ENCODE data around the gene FARS2.
A peak's percentile ranks its signal among the peaks of the same experiment; 100 is the strongest.

Gene FARS2

DNA sequence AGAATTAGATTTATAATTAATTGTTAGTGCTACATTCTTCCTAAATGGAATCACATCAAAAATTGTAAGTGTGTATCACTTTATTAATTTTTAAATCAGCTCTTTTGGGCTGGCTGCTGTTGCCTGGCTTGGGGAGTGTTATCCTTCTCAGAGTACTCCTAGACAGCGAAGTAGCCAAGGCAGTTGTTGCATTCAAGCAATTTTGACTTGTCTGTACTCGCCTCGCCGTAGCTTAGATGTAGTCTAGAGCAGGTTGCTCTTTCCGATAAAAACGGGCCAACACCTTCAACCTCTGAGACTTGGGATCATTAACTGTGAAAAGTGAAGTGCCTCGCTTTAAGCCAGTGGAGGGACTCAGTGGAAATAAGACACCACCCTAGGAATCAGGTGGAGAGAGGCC lies 151.3 kb downstream of the FARS2 start:
- DNase-seq (ENCODE audit: insufficient read length, low spot score) (no peak), FAIRE-seq (no peak)

GRCh38 chr6:5416250-5416649 lies 154.9 kb downstream of the FARS2 start:
- no peak for DNase-seq (ENCODE audit: insufficient read length, low spot score)
- FAIRE-seq = no peak

GRCh38 chr6:5422321-5422915 lies 161.1 kb downstream of the FARS2 start:
- FAIRE-seq (peak; percentile 91), DNase-seq (ENCODE audit: insufficient read length, low spot score) (peak; percentile 14)

GRCh38 chr6:5423251-5423650 lies 161.9 kb downstream of the FARS2 start:
- DNase-seq (ENCODE audit: insufficient read length, low spot score) = no peak
- FAIRE-seq = no peak

DNA sequence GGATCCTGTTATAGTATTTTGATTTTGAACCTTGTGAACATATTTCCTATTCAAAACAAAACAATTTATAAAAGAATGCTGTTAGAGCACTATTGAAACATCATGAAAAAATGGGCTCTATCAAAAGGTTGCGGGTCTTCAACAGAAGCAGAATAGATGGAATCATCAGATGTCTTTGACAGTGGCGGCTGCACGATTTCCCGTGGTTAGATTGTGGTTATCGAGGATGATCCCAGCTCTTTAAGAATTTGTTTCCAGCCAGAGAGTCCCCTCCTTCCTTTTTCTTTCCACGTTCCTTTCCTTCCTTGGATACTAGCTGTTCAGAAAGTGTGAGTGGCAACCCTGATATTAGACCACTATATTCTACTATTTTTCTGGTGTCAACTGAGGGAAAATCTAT lies 163.4 kb downstream of the FARS2 start:
- DNase-seq (ENCODE audit: insufficient read length, low spot score) = no peak
- FAIRE-seq = no peak

DNA sequence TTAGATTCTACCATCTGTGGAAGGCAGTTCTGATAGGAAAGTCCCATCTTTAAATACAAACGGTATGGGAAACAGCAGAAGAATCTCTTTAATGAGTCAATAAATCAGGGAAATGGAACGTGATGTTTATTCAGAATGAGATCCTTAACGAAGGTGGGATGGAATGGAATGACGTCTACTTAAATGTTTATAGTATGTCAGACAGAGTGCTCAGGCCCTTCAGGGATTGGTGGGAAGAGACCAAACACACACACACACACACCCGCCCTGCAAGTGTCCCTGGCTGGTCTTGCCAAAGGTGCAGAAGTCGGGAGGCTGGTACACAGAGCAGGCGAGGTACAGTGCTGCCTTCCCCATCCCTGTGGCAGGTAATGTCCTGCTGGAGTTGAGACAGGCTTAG lies 164.0 kb downstream of the FARS2 start:
- no peak for FAIRE-seq

GRCh38 chr6:5425797-5426196 lies 164.5 kb downstream of the FARS2 start:
- no peak for FAIRE-seq

More for the DNA sequence above, 164.0 kb downstream of the FARS2 start:
- no peak for DNase-seq (ENCODE audit: insufficient read length, low spot score)

DNA sequence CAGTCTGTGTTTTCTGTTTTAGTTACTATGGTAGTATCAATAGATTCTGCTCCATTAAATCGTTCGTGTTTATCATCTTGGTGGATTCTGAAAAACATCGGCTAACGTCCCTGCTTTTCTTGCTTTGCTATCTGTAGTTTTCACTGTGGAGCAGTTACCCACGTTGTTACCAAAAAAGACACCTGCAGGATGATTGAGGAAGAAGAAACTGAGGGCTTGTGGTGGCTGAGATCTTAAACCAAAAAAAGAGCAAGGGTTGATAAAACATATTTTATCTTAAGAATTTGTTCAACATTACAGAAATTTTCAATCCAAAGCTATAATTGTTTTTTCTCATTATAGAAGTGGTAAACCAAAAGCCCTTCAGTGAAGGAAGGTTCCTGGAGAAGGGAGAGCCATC lies 166.3 kb downstream of the FARS2 start:
- DNase-seq (ENCODE audit: insufficient read length, low spot score) (no peak), FAIRE-seq (no peak)

More at GRCh38 chr6:5425797-5426196, 164.5 kb downstream of the FARS2 start:
- DNase-seq (ENCODE audit: insufficient read length, low spot score) = no peak

GRCh38 chr6:5433324-5433723 lies 172.0 kb downstream of the FARS2 start:
- FAIRE-seq (no peak), DNase-seq (ENCODE audit: insufficient read length, low spot score) (no peak)

DNA sequence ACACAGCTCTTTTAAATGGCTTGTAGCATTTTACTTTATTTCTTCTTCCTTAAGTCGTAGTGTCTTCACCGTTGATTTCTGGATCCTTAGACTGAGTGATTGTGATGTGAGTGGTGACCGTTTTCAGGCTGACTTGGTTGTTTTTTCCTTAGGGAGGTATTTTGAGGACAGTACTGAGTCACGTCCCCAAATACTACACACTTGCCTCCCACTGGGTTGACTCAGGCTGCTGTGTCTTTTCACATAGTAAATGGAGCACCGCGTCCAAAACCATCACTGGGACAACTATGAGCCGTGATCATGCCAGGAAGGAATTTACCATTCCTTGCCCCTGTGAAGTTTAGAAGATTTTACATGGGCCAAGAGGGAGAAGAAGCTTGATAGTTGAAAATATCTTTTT lies 174.1 kb downstream of the FARS2 start:
- DNase-seq (ENCODE audit: insufficient read length, low spot score) = no peak
- no peak for FAIRE-seq

DNA sequence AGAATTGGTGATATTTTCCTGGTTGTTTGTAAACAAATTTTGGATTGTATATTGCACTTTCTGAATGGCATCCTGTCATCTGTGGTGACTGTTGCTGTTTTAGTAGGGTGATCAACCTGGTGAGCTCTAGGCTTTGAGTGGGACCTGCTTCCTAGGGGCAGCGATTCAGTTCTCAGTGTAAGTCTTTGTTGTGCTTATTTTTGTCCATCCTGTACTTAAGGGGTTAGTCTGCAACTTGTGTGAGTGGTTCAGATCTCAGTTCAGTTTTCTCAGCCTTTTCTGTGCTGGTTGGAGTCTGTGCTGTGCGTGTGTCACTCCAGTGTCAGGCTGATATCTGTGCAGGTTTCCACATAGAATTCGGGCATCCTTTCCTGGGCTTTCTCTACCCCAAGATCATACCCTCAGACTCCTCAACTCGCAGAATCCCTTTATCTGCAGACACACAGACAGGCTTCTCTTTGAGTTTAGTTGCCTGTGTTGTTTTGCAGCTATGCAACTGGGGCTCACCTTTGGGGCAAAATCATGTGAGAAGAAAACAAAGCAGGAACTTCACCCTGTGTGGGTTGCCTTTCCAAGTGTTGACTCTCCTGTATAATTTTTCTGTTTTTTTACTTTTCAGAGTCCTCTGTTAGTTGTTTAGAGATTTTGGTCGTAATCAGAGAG lies 177.7 kb downstream of the FARS2 start:
- no peak for DNase-seq (ENCODE audit: insufficient read length, low spot score)
- FAIRE-seq = no peak

- no peak for FAIRE-seq
Observed at GRCh38 chr6:5439749-5440148, 178.4 kb downstream of the FARS2 start.

GRCh38 chr6:5442319-5442718 lies 181.0 kb downstream of the FARS2 start:
- FAIRE-seq = no peak
- DNase-seq (ENCODE audit: insufficient read length, low spot score) = no peak

More at GRCh38 chr6:5439749-5440148, 178.4 kb downstream of the FARS2 start:
- no peak for DNase-seq (ENCODE audit: insufficient read length, low spot score)

GRCh38 chr6:5442916-5443315 lies 181.6 kb downstream of the FARS2 start:
- no peak for DNase-seq (ENCODE audit: insufficient read length, low spot score)
- no peak for FAIRE-seq

- DNase-seq (ENCODE audit: insufficient read length, low spot score) (no peak), FAIRE-seq (no peak)
Observed at GRCh38 chr6:5443491-5443890, 182.2 kb downstream of the FARS2 start.

- no peak for DNase-seq (ENCODE audit: insufficient read length, low spot score)
- FAIRE-seq = no peak
Observed at GRCh38 chr6:5446362-5447075, 185.2 kb downstream of the FARS2 start.

- no peak for FAIRE-seq
Observed at GRCh38 chr6:5447921-5448320, 186.6 kb downstream of the FARS2 start.

DNA sequence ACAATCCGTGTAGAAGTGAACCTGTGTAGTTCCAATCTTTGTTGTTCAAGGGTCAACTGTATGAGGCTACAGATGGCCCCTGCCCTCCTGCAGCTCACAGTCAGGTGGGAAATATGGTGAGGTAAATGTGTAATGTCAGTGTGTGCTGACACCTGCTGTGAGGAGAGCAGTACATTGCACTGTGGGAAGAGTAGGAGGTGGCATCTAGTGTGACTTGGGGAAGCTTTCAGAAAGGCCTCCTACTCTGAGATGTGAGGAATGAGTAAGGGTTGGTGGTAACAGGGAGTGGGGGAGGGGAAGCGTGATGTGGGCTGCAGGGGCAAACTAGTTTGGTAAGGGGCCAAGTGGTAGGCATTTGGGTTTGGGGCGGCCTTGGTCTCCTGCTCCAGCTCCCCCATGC lies 188.8 kb downstream of the FARS2 start:
- FAIRE-seq (peak; percentile 16), DNase-seq (ENCODE audit: insufficient read length, low spot score) (no peak)

More at GRCh38 chr6:5447921-5448320, 186.6 kb downstream of the FARS2 start:
- no peak for DNase-seq (ENCODE audit: insufficient read length, low spot score)

DNA sequence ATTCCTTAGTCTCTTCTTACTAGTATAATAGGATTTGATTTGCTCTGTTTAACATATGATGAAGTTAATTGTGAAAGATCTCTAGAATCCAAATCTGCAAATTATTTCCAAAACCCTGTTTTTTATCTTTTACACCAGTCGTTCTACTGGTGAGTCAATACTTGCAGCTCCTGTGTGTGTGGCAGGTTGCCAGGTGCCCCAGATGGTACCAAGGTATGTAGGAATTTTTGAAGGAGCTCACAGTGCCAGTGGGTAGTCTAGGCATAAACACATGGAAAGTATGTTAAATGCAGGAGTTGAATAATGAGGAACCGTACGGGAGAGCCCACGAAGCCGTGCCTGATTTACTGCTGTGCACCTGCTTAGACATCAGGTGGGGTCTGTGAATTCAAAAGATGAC lies 192.2 kb downstream of the FARS2 start:
- no peak for DNase-seq (ENCODE audit: insufficient read length, low spot score)
- no peak for FAIRE-seq

DNA sequence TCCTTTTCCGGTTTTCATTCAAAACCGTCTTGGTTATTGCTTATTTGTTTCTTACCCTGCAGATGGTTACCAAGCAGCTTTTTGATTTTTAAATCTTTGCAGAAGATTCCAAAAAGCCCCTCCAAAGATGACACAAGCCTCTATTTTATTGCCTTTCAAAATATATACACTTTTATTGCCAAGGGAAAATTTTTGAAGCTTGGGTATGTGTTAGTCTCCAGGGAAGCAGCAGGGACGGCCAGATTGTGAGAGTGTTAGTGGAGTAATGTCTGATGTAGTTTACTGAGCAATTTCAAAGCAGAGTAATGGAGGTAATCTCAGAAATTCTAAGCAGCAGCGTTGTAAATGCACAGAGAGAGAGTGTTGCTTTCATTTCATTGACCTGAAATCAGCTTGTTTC lies 193.8 kb downstream of the FARS2 start:
- FAIRE-seq = no peak

GRCh38 chr6:5457041-5457440 lies 195.7 kb downstream of the FARS2 start:
- no peak for FAIRE-seq
- peak; percentile 17 for DNase-seq (ENCODE audit: insufficient read length, low spot score)

More for the DNA sequence above, 193.8 kb downstream of the FARS2 start:
- no peak for DNase-seq (ENCODE audit: insufficient read length, low spot score)
